Loucy (cell line): Measurements from ENCODE around the gene KSR2.

Experiments
- H2AFZ ChIP-seq: fragments of 200-600 bp; sonication (generic); 2 replicates; pipeline ENCODE4 v1.6.0; 2016; ENCODE audit warnings: antibody characterized with exemption, mild to moderate bottlenecking, low read length, moderate library complexity
- H3F3A ChIP-seq: fragments of 200-600 bp; 2 replicates; pipeline ENCODE4 v1.6.0; 2016; ENCODE audit warnings: antibody characterized with exemption, low read depth, mild to moderate bottlenecking
- H3K27me3 ChIP-seq: fragments of 200-600 bp; sonication (generic); 2 replicates; pipeline ENCODE4 v1.6.1; 2014; ENCODE audit warnings: low read length, mild to moderate bottlenecking; ENCODE audit not compliant: insufficient read depth, poor library complexity, severe bottlenecking
- H3K36me3 ChIP-seq: fragments of 200-600 bp; sonication (generic); 2 replicates; pipeline ENCODE4 v1.6.1; 2016; ENCODE audit warnings: low read length; ENCODE audit not compliant: insufficient read depth
- H3K4me1 ChIP-seq: fragments of 200-600 bp; sonication (generic); 2 replicates; pipeline ENCODE4 v1.5.1; 2014; ENCODE audit warnings: low read length, mild to moderate bottlenecking; ENCODE audit not compliant: insufficient read depth, poor library complexity, severe bottlenecking
- H3K4me2 ChIP-seq: fragments of 200-600 bp; sonication (generic); 2 replicates; pipeline ENCODE4 v1.6.0; 2014; ENCODE audit warnings: antibody characterized with exemption, low read length, low read depth, mild to moderate bottlenecking; ENCODE audit not compliant: poor library complexity, severe bottlenecking
- H3K4me3 ChIP-seq: fragments of 200-600 bp; sonication (generic); 2 replicates; pipeline ENCODE4 v1.5.1; 2014; ENCODE audit warnings: low read length, mild to moderate bottlenecking, mixed read lengths; ENCODE audit not compliant: poor library complexity, severe bottlenecking
- H3K79me2 ChIP-seq: fragments of 200-600 bp; sonication (generic); 2 replicates; pipeline ENCODE4 v1.6.1; 2014; ENCODE audit warnings: low read length; ENCODE audit not compliant: insufficient read depth
- H3K9ac ChIP-seq: fragments of 200-600 bp; sonication (generic); 2 replicates; pipeline ENCODE4 v1.6.0; 2014; ENCODE audit warnings: mild to moderate bottlenecking, low read depth, low read length, moderate library complexity; ENCODE audit not compliant: poor library complexity, severe bottlenecking
- H3K9me2 ChIP-seq: fragments of 200-600 bp; sonication (generic); replicated peaks from 2 replicates; pipeline ENCODE4 v1.6.1; 2016; ENCODE audit warnings: low read depth, low read length, mixed read lengths
- H3K9me3 ChIP-seq: fragments of 200-600 bp; sonication (generic); 2 replicates; pipeline ENCODE4 v1.6.1; 2014; ENCODE audit warnings: mild to moderate bottlenecking, antibody characterized with exemption, low read length, low read depth; ENCODE audit not compliant: insufficient read depth
- H4K20me1 ChIP-seq: fragments of 200-600 bp; sonication (generic); 2 replicates; pipeline ENCODE4 v1.6.0; 2014; ENCODE audit warnings: antibody characterized with exemption, low read length, mild to moderate bottlenecking; ENCODE audit not compliant: insufficient read depth, poor library complexity, severe bottlenecking
- EZH2phosphoT487 ChIP-seq: fragments of 200-600 bp; IDR thresholded peaks from 2 replicates; pipeline ENCODE4 v1.6.1; 2018; ENCODE audit warnings: antibody characterized with exemption, mild to moderate bottlenecking, moderate library complexity, borderline replicate concordance
- TF ChIP-seq, protein P1 (sequence below): fragments of 200-600 bp; sonication (generic); conservative IDR thresholded peaks from 2 replicates; pipeline ENCODE4 v1.5.1; 2014; ENCODE audit warnings: mild to moderate bottlenecking, antibody characterized with exemption, low read length

The KSR2 gene

DNA sequence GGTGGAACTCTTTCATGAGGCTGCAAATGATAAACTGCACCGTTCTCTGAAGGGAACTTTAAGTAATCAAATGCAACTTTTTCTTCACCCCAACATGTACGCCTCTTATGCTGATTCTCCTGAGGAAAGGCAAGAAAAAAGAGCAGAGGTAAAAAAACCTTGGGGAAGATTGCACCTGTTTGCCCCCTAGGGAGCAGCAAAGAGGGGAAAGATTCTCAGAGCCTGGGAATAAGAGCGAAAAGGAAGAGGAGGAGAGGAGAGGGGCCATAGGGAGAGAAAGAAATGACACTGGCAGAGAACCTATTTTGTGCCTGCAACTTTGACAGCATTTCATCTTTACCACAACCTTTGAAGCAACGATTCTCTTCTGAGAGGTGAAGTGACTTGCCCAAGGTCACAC is 254.6 kb downstream of the KSR2 start:
- no peaks in the 10 kb centered on the region for H3K36me3 ChIP-seq
- no peaks in the 10 kb centered on the region for H3K9me2 ChIP-seq
- H3K9me3 ChIP-seq, result no peaks in the 10 kb centered on the region
- no peak for TF ChIP-seq EZH2phosphoT487
- TF ChIP-seq, protein P1, sequence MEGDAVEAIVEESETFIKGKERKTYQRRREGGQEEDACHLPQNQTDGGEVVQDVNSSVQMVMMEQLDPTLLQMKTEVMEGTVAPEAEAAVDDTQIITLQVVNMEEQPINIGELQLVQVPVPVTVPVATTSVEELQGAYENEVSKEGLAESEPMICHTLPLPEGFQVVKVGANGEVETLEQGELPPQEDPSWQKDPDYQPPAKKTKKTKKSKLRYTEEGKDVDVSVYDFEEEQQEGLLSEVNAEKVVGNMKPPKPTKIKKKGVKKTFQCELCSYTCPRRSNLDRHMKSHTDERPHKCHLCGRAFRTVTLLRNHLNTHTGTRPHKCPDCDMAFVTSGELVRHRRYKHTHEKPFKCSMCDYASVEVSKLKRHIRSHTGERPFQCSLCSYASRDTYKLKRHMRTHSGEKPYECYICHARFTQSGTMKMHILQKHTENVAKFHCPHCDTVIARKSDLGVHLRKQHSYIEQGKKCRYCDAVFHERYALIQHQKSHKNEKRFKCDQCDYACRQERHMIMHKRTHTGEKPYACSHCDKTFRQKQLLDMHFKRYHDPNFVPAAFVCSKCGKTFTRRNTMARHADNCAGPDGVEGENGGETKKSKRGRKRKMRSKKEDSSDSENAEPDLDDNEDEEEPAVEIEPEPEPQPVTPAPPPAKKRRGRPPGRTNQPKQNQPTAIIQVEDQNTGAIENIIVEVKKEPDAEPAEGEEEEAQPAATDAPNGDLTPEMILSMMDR, result no peak
- no peak overlapping the region for H2AFZ ChIP-seq
- no peak overlapping the region for H3K4me3 ChIP-seq
- H3K4me1 ChIP-seq, result no peaks in the 10 kb centered on the region
- H3K27me3 ChIP-seq, result no peaks in the 10 kb centered on the region
- no peak overlapping the region for H3K4me2 ChIP-seq
- H3K79me2 ChIP-seq, result no peaks in the 10 kb centered on the region
- H3F3A ChIP-seq, result no peaks in the 10 kb centered on the region
- H3K9ac ChIP-seq, result no peak overlapping the region
- no peaks in the 10 kb centered on the region for H4K20me1 ChIP-seq

DNA sequence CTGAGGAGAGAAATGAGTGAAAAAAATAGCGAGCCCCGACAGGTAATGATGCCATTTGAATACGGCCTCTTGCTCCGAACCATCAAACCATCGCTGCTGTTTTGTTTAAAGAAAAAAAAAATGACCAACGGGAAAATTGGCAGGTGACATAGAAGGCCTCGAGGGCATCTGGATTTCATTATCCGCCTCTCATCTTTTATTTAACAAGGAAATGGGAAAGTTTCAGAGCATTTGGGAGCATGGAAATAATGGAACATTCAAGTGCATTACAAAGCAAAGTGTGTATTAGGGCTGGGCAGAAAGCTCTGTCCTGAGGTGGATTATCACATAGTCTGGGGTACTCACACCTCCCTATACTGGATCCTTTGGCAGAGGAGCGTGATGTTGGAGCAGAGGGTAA is 258.7 kb downstream of the KSR2 start:
- Histone ChIP-seq H3F3A (no peaks in the 10 kb centered on the region), H4K20me1 (no peaks in the 10 kb centered on the region), H3K9me3 (no peaks in the 10 kb centered on the region), H3K4me3 (no peak overlapping the region), H3K36me3 (no peaks in the 10 kb centered on the region), H3K9ac (no peak overlapping the region), H3K79me2 (no peaks in the 10 kb centered on the region), H3K9me2 (no peaks in the 10 kb centered on the region), H3K4me1 (no peaks in the 10 kb centered on the region), H3K4me2 (no peak overlapping the region), H3K27me3 (no peaks in the 10 kb centered on the region), H2AFZ (no peak overlapping the region)
- TF ChIP-seq, protein P1, result no peak
- TF ChIP-seq EZH2phosphoT487, result no peak

DNA sequence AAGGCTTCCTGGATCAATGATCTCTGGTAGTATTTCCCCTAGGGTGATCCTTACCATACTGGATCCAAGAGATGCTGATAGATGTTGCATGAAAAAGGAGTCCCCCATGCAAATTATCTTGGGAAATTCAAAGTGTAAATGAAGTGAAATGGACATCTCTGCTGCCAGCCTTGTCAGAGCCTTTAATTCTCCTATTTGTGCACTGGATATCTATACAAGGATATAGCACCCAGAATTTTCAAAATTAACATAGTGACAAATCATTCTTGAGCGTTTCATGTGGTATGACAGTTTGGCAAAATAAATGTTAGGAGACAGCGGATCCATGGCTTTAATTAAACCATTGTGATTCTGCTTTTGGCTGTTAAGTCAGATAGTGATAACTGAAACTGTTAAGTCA is 260.9 kb downstream of the KSR2 start:
- Histone ChIP-seq H3K4me1 (no peaks in the 10 kb centered on the region), H3K9me3 (no peaks in the 10 kb centered on the region), H2AFZ (no peak overlapping the region), H3F3A (no peaks in the 10 kb centered on the region), H3K9ac (no peak overlapping the region), H3K4me3 (no peak overlapping the region), H3K36me3 (no peaks in the 10 kb centered on the region), H3K9me2 (no peaks in the 10 kb centered on the region), H3K27me3 (no peaks in the 10 kb centered on the region), H3K4me2 (no peak overlapping the region), H4K20me1 (no peaks in the 10 kb centered on the region), H3K79me2 (no peaks in the 10 kb centered on the region)
- TF ChIP-seq, protein P1, result no peak
- TF ChIP-seq EZH2phosphoT487, result no peak
